OCI-LY1 (cell line): Measurements from ENCODE around the gene MZT2A.
"Not testable (repeated sequence)": the region's sequence is repeated elsewhere in the genome, so short reads cannot be mapped to it uniquely, and the experiment has no call there.

Experiments used
- H2AFZ ChIP-seq: fragments of 200-600 bp; sonication (generic), shearing (Covaris generic); 2 replicates; pipeline ENCODE4 v1.6.0; 2014; ENCODE audit warnings: antibody characterized with exemption, mild to moderate bottlenecking, low read length
- H3F3A ChIP-seq: fragments of 200-600 bp; sonication (generic), shearing (Covaris generic); 2 replicates; pipeline ENCODE4 v1.6.0; 2014; ENCODE audit warnings: mild to moderate bottlenecking, antibody characterized with exemption, low read length, moderate library complexity; ENCODE audit not compliant: insufficient read depth
- H3K27ac ChIP-seq: fragments of 200-600 bp; sonication (generic); 2 replicates; pipeline ENCODE4 v1.5.1; 2014; ENCODE audit warnings: low read length, mixed run types, mild to moderate bottlenecking, low read depth; ENCODE audit not compliant: poor library complexity, severe bottlenecking
- H3K27me3 ChIP-seq: fragments of 200-600 bp; sonication (generic); 2 replicates; pipeline ENCODE4 v1.6.0; 2014; ENCODE audit warnings: antibody characterized with exemption, mild to moderate bottlenecking, low read length, moderate library complexity; ENCODE audit not compliant: insufficient read depth
- H3K36me3 ChIP-seq: fragments of 200-600 bp; sonication (generic); 2 replicates; pipeline ENCODE4 v1.6.1; 2014; ENCODE audit warnings: mild to moderate bottlenecking, antibody characterized with exemption, low read length, moderate library complexity, mixed read lengths; ENCODE audit not compliant: insufficient read depth
- H3K4me1 ChIP-seq: fragments of 200-600 bp; sonication (generic); 2 replicates; pipeline ENCODE4 v1.5.1; 2014; ENCODE audit warnings: mild to moderate bottlenecking, low read length, moderate library complexity; ENCODE audit not compliant: insufficient read depth, severe bottlenecking
- H3K4me2 ChIP-seq: fragments of 200-600 bp; sonication (generic), shearing (Covaris generic); 2 replicates; pipeline ENCODE4 v1.6.1; 2014; ENCODE audit warnings: low read length
- H3K4me3 ChIP-seq: fragments of 200-600 bp; sonication (generic); 2 replicates; pipeline ENCODE4 v1.5.1; 2014; ENCODE audit warnings: low read length, low read depth, mild to moderate bottlenecking, mixed read lengths; ENCODE audit not compliant: poor library complexity, severe bottlenecking
- H3K79me2 ChIP-seq: fragments of 200-600 bp; shearing (Covaris generic); 2 replicates; pipeline ENCODE4 v1.6.1; 2016; ENCODE audit warnings: mixed run types, low read length, mixed read lengths; ENCODE audit not compliant: insufficient read depth
- H3K9ac ChIP-seq: fragments of 200-600 bp; sonication (generic), shearing (Covaris generic); 2 replicates; pipeline ENCODE4 v1.6.1; 2014; ENCODE audit warnings: mild to moderate bottlenecking, low read length, mixed read lengths
- H3K9me2 ChIP-seq: fragments of 200-600 bp; sonication (generic), shearing (Covaris generic); 2 replicates; pipeline ENCODE4 v1.6.1; 2014; ENCODE audit warnings: low read depth, mild to moderate bottlenecking, low read length, mixed read lengths
- H3K9me3 ChIP-seq: fragments of 200-600 bp; shearing (Covaris generic); 2 replicates; pipeline ENCODE4 v1.6.1; 2014; ENCODE audit warnings: low read length, mixed read lengths
- H4K20me1 ChIP-seq: fragments of 200-600 bp; sonication (generic), shearing (Covaris generic); 2 replicates; pipeline ENCODE4 v1.6.0; 2016; ENCODE audit warnings: mild to moderate bottlenecking, low read length; ENCODE audit not compliant: insufficient read depth
- EZH2 ChIP-seq: fragments of 200-600 bp; sonication (generic), shearing (Covaris generic); IDR thresholded peaks from 2 replicates; pipeline ENCODE4 v1.8.0; 2017; ENCODE audit warnings: borderline replicate concordance, mixed run types, mild to moderate bottlenecking, antibody characterized with exemption, low read length, moderate library complexity, mixed read lengths
- TF ChIP-seq, protein P1 (sequence below): fragments of 200-600 bp; sonication (generic), shearing (Covaris generic); IDR thresholded peaks from 2 replicates; pipeline ENCODE4 v1.5.1; 2017; ENCODE audit warnings: mild to moderate bottlenecking, antibody characterized with exemption, low read length, moderate library complexity, mixed read lengths

MZT2A gene

DNA sequence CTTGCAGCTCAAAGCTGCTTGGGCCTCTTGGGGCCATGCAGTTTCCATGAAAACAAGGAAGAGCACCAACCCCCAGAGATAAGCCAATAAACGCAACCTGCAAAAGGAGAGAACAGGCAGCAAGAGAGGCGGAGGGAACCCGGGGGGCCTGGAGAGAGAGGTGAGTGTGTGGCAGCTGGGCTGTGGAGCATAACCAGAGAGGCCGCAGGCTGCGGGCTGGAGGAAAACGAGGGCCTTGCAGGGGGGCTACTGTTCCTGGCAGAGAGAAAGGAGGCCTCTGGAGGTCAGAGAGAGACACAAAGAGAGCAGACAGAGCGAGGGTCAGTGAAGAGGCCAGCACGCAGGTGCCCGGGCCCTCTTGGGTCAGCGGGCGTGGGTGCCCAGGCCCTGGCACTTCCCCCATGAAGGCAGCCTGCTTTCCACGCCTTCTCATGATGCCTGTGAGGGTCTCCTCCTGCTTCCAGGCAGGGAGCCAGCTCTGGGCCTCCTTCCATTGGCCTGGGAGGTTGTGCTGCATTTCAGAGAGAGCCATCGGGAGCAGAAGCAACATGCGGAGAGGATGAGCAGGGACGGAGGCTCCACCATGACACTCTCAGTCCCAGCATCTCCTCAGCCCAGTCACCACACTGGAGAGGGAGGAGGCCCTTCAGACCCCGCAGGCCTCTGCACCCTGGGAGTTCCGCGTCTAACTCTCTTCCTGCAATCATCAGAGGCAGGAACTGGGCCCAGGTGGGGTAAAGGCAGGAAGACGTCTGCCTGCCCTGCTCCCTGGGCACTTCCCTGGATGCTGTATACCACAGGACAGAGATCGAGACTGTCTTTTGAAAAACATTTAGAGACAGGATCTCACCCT lies 1.4 kb downstream of the MZT2A start:
- H3K9me3 ChIP-seq, H4K20me1 ChIP-seq, H2AFZ ChIP-seq, H3K9me2 ChIP-seq, H3K27me3 ChIP-seq, H3F3A ChIP-seq, H3K36me3 ChIP-seq: not testable (repeated sequence)
- peak overlapping the region; percentile 97 for H3K4me3 ChIP-seq
- peak overlapping the region; percentile 98 for H3K9ac ChIP-seq
- H3K4me2 ChIP-seq, result peak overlapping the region; percentile 66
- H3K79me2 ChIP-seq, result peaks cover 28% of the 10 kb centered on the region
- peak overlapping the region; percentile 30 for H3K27ac ChIP-seq
- H3K4me1 ChIP-seq, result peaks cover 30% of the 10 kb centered on the region

DNA sequence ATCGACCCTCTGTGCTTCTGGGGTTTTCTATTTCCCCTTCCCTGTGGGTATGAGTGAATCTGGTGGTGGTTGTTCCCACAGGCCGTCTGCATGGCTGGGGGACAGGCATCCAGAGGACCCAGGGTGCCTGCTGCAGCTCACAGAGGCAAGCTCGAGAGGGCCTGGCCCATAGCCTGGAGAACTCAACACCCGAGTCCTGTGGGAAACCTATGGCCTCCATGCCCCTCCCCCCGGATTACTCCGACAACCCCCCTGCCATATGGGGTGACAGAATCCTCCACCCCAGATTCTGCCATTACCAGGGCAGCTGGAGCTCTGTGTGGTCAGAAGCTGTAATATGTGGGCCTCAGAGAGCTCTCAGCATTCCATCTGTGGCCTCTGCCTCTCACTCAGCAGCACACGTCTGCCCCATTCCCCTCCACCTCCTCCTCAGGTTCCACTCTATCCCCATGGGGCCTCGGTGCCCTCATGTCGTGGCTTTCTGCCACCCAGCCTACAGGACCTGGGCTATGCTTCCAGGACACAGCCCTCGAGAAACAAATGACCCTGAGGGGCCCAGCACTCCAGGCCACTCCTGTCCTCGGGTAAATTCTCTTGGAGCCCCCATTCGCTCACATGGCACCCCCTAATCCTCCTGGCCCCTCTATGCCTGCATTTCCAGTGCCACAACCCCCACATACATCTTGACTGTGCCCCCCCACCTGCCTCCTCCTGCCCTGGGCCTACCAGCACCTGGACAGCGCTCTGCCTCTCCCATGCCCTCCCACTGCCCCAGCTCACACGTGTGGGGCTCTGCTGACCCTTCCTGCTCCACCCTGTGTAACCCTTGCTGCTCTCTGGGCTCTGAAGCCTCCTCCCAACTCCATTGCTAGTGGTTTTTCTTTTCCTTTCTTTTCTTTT lies 3.6 kb downstream of the MZT2A start:
- H4K20me1 ChIP-seq, result no peaks in the 10 kb centered on the region
- TF ChIP-seq EZH2, result no peak
- TF ChIP-seq, protein P1, sequence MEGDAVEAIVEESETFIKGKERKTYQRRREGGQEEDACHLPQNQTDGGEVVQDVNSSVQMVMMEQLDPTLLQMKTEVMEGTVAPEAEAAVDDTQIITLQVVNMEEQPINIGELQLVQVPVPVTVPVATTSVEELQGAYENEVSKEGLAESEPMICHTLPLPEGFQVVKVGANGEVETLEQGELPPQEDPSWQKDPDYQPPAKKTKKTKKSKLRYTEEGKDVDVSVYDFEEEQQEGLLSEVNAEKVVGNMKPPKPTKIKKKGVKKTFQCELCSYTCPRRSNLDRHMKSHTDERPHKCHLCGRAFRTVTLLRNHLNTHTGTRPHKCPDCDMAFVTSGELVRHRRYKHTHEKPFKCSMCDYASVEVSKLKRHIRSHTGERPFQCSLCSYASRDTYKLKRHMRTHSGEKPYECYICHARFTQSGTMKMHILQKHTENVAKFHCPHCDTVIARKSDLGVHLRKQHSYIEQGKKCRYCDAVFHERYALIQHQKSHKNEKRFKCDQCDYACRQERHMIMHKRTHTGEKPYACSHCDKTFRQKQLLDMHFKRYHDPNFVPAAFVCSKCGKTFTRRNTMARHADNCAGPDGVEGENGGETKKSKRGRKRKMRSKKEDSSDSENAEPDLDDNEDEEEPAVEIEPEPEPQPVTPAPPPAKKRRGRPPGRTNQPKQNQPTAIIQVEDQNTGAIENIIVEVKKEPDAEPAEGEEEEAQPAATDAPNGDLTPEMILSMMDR, result no peak
- no peak overlapping the region for H3K9ac ChIP-seq
- no peaks in the 10 kb centered on the region for H3K27me3 ChIP-seq
- H3K79me2 ChIP-seq, result peaks cover 5% of the 10 kb centered on the region
- no peak overlapping the region for H3K27ac ChIP-seq
- H3K4me3 ChIP-seq, result no peak overlapping the region
- H3K4me2 ChIP-seq, result no peak overlapping the region
- no peaks in the 10 kb centered on the region for H3K9me2 ChIP-seq
- no peaks in the 10 kb centered on the region for H3K9me3 ChIP-seq
- no peaks in the 10 kb centered on the region for H3F3A ChIP-seq
- H2AFZ ChIP-seq, result no peak overlapping the region
- peaks cover 8% of the 10 kb centered on the region; the same call in 1 of the 2 replicates for H3K36me3 ChIP-seq
- H3K4me1 ChIP-seq, result peaks cover 15% of the 10 kb centered on the region

DNA sequence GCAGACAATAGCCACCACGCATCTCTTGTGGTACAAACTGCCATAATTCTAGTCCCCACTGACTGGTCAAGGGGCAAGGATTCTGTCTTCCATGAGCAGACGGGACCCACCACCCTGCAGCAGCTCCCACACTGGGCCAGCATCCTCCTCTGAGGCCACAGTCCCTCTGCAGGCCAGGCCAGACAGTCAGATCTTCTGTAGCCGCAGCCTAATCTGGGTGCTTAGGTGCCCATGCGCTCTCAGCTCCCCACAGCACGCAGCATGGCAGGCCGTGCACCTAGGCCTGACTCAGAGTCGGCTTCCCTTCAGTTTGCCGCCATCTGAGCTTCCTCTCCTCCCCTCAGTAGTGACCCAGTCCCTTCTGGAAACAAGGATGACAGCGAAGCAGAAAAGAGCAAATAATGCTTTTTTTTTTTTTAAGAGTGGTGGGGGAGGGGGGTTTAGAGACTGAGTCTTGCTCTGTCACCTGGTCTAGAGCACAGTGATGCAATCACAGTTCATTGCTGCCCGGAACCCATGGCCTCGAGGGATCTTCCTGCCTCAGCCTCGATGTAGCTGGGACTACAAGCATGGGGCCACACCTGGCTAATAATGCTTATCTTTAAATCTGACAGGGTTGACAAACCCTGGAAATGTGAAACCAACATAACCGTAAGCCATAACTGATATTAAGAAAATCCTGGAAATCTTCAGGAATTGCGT lies 5.8 kb downstream of the MZT2A start:
- H3K27ac ChIP-seq, H3K9me2 ChIP-seq, H3K4me3 ChIP-seq, H3K9me3 ChIP-seq, H2AFZ ChIP-seq, H3K27me3 ChIP-seq, H3K9ac ChIP-seq, H3K79me2 ChIP-seq, H4K20me1 ChIP-seq, H3K36me3 ChIP-seq, H3K4me2 ChIP-seq, H3F3A ChIP-seq: not testable (repeated sequence)
- peaks cover 15% of the 10 kb centered on the region for H3K4me1 ChIP-seq

DNA sequence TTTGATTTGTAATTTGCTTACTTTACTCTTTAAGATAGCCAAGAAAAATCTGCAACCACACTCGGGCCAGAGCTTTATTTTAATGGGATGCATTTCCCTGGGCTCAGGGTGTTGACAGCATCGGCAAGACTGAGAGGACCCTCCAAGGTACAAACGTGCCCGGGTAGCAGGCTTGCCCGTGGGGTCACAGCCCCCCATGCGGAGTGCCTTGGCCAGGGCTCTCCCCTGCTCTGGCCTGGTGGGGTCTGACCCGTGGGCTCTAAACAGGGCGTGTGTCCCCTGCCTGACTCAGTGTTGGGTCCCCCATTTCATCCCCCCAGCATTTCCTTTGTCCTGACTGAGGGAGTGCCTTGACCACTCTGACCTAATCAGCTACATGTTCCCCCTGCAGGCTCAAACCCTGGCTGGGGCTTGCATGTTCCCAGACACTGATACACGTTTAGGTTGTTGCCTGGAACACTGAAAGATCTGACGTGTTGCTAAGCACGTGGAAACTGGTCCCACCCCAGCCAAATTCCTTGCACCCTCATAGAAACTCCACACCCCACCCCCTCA lies 7.2 kb downstream of the MZT2A start:
- H3K9me2 ChIP-seq, H3K4me3 ChIP-seq, H3K27ac ChIP-seq, H3K79me2 ChIP-seq, H3K36me3 ChIP-seq, H3K4me1 ChIP-seq, H4K20me1 ChIP-seq, H3F3A ChIP-seq, H3K27me3 ChIP-seq, H3K4me2 ChIP-seq, H3K9me3 ChIP-seq, H3K9ac ChIP-seq, H2AFZ ChIP-seq: not testable (repeated sequence)

DNA sequence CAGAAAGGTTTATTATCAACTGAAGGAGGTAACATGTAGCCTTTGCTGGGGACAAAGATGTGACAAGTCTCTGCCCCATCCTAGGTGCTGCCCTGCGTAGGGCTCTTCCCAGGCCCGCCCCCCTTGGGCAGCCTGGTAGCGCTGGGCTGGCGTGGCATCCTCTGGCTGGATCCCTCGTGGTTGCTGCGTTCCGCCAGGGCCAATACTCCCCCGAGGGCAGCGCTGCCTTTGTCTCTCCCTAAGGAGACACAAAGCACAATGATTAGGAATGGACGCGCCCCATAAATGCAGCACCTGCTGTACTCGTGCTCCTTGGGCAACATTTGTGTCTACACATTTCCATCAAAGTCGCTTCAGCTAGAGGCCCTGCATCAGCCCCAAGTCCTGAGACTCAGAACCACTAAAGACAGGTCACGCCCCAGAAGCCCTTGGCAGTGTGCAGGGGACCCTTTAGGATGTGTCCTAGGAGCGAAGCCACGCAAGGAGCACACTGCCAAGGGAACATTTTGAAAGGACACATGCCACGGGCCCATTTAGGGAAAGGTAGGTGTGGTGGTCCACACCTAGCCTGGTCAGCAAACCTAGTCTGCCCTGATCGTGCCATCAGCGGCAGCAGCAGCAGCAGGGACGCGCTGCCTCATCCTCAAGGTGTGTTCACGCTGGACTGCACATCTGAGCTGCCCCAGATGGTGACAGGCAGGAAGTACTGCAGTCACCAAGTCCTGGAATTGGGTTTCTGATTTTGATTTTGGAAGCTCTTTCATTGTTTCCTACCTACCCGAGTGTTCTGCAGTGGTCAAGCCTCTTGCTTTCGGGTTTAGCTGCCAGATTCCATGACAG lies 8.0 kb downstream of the MZT2A start:
- not testable (repeated sequence) for H3K4me3 ChIP-seq, H3K9me2 ChIP-seq, H3K9me3 ChIP-seq, H3K9ac ChIP-seq, H3K4me1 ChIP-seq, H3F3A ChIP-seq, H3K27me3 ChIP-seq, H3K4me2 ChIP-seq, H3K36me3 ChIP-seq, H4K20me1 ChIP-seq, H3K27ac ChIP-seq, H2AFZ ChIP-seq, H3K79me2 ChIP-seq
